Type B pancreatic cell (in vitro differentiated cells): ENCODE results near the gene RAB8A. TPM values are rescaled to one million over a fixed set of nuclear protein-coding genes. Genes with fewer than 3 reads are reported as not detected.

Experiments
- DNase-seq: peaks from one replicate; pipeline ENCODE4 v3.0.0; 2021; ENCODE audit warnings: mixed read lengths; ENCODE audit not compliant: unreplicated experiment; ENCODE audit errors: extremely low spot score
- H3K27ac Mint-ChIP-seq: 2 replicates; pipeline ENCODE4 v1.8.0; 2021; ENCODE audit warnings: mild to moderate bottlenecking, mixed read lengths
- H3K27me3 Mint-ChIP-seq: 2 replicates; pipeline ENCODE4 v1.8.0; 2021; ENCODE audit warnings: mixed read lengths
- H3K36me3 Mint-ChIP-seq: 2 replicates; pipeline ENCODE4 v1.8.0; 2021; ENCODE audit warnings: mixed read lengths
- H3K4me1 Mint-ChIP-seq: one replicate; pipeline ENCODE4 v1.8.0; 2021; ENCODE audit warnings: mixed read lengths; ENCODE audit not compliant: unreplicated experiment
- H3K4me3 Mint-ChIP-seq: 2 replicates; pipeline ENCODE4 v1.8.0; 2021; ENCODE audit warnings: mild to moderate bottlenecking, mixed read lengths
- H3K9me3 Mint-ChIP-seq: 2 replicates; pipeline ENCODE4 v1.8.0; 2021; ENCODE audit warnings: mixed read lengths
- CTCF ChIP-seq: fragments of 200-600 bp; sonication (generic); conservative IDR thresholded peaks from 2 replicates; pipeline ENCODE4 v1.5.0; 2021; ENCODE audit warnings: antibody characterized with exemption, mild to moderate bottlenecking
- total RNA-seq: library from RNA; stranded (reverse); gene quantifications from 2 replicates; pipeline ENCODE4 v1.2.1, GENCODE V29; 2021; ENCODE audit warnings: low replicate concordance

Gene RAB8A
- total RNA-seq, 1 donor from 2014 or later = 86.9 TPM

GRCh38 chr19:16131648-16132047, 20.0 kb downstream of the RAB8A start:
- Mint-ChIP-seq H3K27ac (no peak overlapping the region), H3K36me3 (peaks cover 39% of the 10 kb centered on the region), H3K27me3 (no peaks in the 10 kb centered on the region), H3K4me3 (no peak overlapping the region), H3K4me1 (no peaks in the 10 kb centered on the region), H3K9me3 (no peaks in the 10 kb centered on the region)
- DNase-seq = no peak
- no peak for TF ChIP-seq CTCF

DNA sequence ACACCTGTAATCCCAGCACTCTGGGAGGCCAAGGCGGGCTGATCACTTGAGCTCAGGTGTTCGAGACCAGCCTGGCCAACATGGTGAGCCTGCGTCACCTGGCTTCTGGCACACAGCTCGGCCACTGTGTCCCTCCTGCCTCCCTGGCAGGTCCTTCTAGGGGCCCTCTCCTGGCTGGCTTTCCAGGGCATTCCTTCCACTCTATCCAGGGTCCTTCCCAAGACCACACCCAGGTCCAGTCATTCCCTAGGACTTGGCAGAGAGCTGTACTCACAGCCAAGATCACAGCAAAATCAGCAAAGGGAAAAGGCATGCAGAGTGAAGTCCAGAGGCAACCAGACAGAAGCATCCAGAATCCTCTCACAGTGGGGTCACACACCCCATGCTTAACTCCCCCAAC, 22.1 kb downstream of the RAB8A start:
- H3K4me3 Mint-ChIP-seq = no peak overlapping the region
- no peak overlapping the region for H3K27ac Mint-ChIP-seq
- H3K27me3 Mint-ChIP-seq = no peaks in the 10 kb centered on the region
- TF ChIP-seq CTCF = no peak
- peaks cover 39% of the 10 kb centered on the region for H3K36me3 Mint-ChIP-seq
- no peak for DNase-seq
- no peaks in the 10 kb centered on the region for H3K4me1 Mint-ChIP-seq
- no peaks in the 10 kb centered on the region for H3K9me3 Mint-ChIP-seq

DNA sequence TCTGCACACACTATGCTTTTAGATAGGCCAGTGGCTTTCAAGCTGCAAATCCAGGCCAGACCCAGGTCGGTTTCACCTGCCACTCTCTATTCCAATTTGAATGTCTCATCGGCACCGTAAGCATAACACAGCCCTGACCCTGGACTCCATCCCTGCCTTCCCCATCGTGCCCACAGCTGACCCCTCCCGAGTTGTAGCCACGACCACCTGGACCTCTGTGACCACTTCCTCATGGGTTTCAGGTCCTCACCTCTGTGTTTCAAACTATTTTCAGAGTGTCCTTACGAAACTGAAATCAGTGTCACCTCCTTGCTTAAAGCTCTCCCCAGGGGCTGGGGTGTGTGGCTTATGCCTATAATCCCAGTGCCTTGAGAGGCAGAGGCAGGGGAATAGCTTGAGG, 22.8 kb downstream of the RAB8A start:
- Mint-ChIP-seq H3K27ac (no peak overlapping the region), H3K9me3 (no peaks in the 10 kb centered on the region), H3K4me1 (no peaks in the 10 kb centered on the region), H3K27me3 (no peaks in the 10 kb centered on the region), H3K36me3 (peaks cover 36% of the 10 kb centered on the region), H3K4me3 (no peak overlapping the region)
- TF ChIP-seq CTCF = no peak
- DNase-seq = no peak

- no peak overlapping the region for H3K27ac Mint-ChIP-seq
- H3K27me3 Mint-ChIP-seq = no peaks in the 10 kb centered on the region
- H3K9me3 Mint-ChIP-seq = no peaks in the 10 kb centered on the region
- no peak overlapping the region for H3K4me3 Mint-ChIP-seq
- peaks cover 32% of the 10 kb centered on the region for H3K36me3 Mint-ChIP-seq
- H3K4me1 Mint-ChIP-seq = no peaks in the 10 kb centered on the region
- TF ChIP-seq CTCF = no peak
- no peak for DNase-seq
Observed at GRCh38 chr19:16135430-16136127, 23.9 kb downstream of the RAB8A start.

- Mint-ChIP-seq H3K4me1 (no peaks in the 10 kb centered on the region), H3K36me3 (peaks cover 27% of the 10 kb centered on the region), H3K4me3 (no peak overlapping the region), H3K9me3 (no peaks in the 10 kb centered on the region), H3K27me3 (no peaks in the 10 kb centered on the region), H3K27ac (no peak overlapping the region)
- DNase-seq = no peak
- no peak for TF ChIP-seq CTCF
Observed at GRCh38 chr19:16136185-16136999, 24.7 kb downstream of the RAB8A start.
